IMR-90 (cell line): Measurements from ENCODE around the gene SPDYE8.
"Not testable (repeated sequence)": the region's sequence is repeated elsewhere in the genome, so short reads cannot be mapped to it uniquely, and the experiment has no call there.

Experiments used
- CTCF ChIP-seq: conservative IDR thresholded peaks from 2 replicates; pipeline ENCODE4 v1.5.1; 2012; ENCODE audit warnings: mild to moderate bottlenecking, low read depth, low read length, improper control_type of control experiment
- FOS ChIP-seq: fragments of 150-350 bp; IDR thresholded peaks from 2 replicates; pipeline ENCODE4 v1.6.1; 2016; ENCODE audit warnings: low read depth, low read length
- MAZ ChIP-seq: IDR thresholded peaks from 2 replicates; pipeline ENCODE4 v1.6.1; 2012; ENCODE audit warnings: low read depth, mild to moderate bottlenecking, low read length, improper control_type of control experiment, moderate library complexity, borderline replicate concordance
- MXI1 ChIP-seq: IDR thresholded peaks from 2 replicates; pipeline ENCODE4 v1.6.1; 2012; ENCODE audit warnings: low read depth, mild to moderate bottlenecking, low read length, moderate library complexity, borderline replicate concordance
- NFE2L2 ChIP-seq: fragments of 150-350 bp; IDR thresholded peaks from 2 replicates; pipeline ENCODE4 v1.6.1; 2016; ENCODE audit warnings: low read depth, mild to moderate bottlenecking, low read length
- RAD21 ChIP-seq: IDR thresholded peaks from 2 replicates; pipeline ENCODE4 v1.6.1; 2012; ENCODE audit warnings: low read length, improper control_type of control experiment
- RFX5 ChIP-seq: IDR thresholded peaks from 2 replicates; pipeline ENCODE4 v1.8.0; 2012; ENCODE audit warnings: low read depth, mild to moderate bottlenecking, low read length, moderate library complexity
- USF2 ChIP-seq: fragments of 150-350 bp; IDR thresholded peaks from 2 replicates; pipeline ENCODE4 v1.6.1; 2017; ENCODE audit warnings: mild to moderate bottlenecking, antibody characterized with exemption, low read length, low read depth

- not testable (repeated sequence) for TF ChIP-seq MXI1, CTCF, MAZ, FOS, RAD21, NFE2L2, RFX5, USF2
Measured at GRCh38 chr7:72975656-72976286, 53.8 kb downstream of the SPDYE8 start.
